Skeletal muscle cell (primary cell): ENCODE data around the gene IRF4.
A peak's percentile ranks its signal among the peaks of the same experiment; 100 is the strongest.

Source experiments
- DNase-seq: peaks from one replicate; pipeline ENCODE4 v3.0.0-alpha.2; 2010; ENCODE audit warnings: low read depth
- H3K4me3 ChIP-seq: 2 replicates; pipeline ENCODE4 v1.5.1; 2011; ENCODE audit warnings: low read depth, mild to moderate bottlenecking, control low read depth, low read length, moderate library complexity

Gene IRF4

GRCh38 chr6:431986-432385 lies 40.4 kb downstream of the IRF4 start:
- no peak for DNase-seq
- H3K4me3 ChIP-seq = no peak overlapping the region

GRCh38 chr6:434051-434705 lies 42.6 kb downstream of the IRF4 start:
- DNase-seq = no peak
- no peak overlapping the region for H3K4me3 ChIP-seq

DNA sequence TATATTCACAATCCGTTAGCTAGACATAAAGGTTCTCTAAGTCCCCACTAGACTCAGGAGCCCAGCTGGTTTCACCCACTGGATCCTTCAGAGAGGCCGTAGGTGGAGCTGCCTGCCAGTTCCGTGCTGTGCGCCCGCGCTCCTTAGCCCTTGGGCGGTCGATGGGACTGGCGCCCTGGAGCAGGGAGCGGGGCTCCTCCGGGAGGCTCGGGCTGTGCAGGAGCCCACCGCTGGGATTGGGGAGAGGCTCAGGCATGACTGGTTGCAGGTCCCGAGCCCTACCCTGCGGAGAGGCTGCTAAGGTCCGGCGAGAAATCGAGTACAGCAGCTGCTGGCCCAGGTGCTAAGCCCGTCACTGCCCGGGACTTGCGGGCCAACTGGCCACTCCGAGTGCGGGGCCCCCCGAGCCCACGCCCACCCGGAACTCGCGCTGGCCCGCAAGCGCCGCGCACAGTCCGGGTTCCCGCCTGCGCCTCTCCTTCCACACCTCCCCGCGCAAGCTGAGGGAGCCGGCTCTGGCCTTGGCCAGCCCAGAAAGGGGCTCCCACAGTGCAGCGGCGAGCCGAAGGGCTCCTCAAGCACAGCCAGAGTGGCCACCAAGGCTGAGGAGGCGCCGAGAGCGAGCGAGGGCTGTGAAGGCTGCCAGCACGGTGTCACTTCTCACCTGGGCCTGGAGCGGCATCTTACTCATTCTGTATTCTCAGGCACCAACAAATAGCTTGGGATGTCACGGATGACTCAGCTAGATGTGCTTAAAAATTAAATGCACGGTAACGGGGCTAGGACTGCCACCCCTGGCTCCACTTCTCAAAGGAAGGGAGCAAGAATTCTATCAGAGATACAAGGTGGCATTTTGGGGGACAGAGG lies 44.1 kb downstream of the IRF4 start:
- H3K4me3 ChIP-seq = no peak overlapping the region
- DNase-seq = no peak

DNA sequence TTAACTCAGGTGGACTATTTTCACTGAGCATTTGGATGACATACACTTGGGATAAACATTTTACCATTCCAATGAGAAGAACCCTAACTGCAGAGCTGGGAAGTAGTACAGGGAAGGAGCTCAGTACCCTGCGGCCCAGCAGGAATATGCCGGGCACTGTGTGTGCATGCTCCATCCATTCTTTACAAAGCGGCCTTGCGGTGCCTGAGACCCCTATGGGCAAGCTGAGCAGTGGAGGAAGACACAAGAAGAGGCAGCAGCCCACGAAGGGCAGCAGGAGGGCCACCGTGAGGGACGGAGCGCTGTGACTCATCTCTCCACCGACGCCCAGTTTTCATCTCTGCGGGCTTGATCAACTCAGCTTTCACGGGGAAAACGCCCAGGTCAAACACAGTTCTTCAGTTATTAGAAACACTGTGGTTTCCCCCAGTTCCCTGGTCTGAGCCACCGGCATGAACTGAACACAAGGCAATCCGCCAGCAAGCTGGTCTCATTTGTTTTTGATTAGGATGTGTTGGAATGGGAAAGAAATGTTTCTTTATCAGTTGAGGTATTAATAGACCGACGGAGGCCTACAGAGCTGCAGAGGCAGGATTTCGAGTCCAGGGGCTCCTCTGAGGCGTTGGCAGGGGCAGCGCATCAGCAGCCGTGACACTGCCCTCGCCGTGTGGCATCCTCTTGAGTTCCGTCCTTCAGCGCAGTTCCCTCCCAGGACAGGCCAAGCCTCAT lies 44.9 kb downstream of the IRF4 start:
- peak; percentile 45 for DNase-seq

DNA sequence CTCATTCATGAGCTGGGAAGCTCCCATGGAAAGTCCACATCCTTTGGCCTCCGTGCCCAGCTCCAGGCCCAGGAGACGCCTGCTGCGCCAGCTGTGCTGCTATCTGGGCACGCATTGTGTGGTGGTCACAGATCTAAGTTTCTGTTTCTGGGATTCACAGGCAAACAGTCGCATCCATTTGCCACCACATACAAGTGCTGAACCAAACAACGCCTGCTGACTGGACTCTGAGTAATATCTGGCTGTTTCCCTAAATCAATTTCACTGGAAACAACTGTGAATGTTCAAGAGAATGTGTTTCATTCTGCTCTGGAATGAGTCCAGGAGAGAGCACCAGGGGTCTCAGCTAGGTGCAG lies 45.5 kb downstream of the IRF4 start:
- DNase-seq = peak; percentile 5
- H3K4me3 ChIP-seq = no peak overlapping the region

More for the DNA sequence above, 44.9 kb downstream of the IRF4 start:
- no peak overlapping the region for H3K4me3 ChIP-seq

GRCh38 chr6:438634-439170 lies 47.1 kb downstream of the IRF4 start:
- H3K4me3 ChIP-seq = no peak overlapping the region
- no peak for DNase-seq

DNA sequence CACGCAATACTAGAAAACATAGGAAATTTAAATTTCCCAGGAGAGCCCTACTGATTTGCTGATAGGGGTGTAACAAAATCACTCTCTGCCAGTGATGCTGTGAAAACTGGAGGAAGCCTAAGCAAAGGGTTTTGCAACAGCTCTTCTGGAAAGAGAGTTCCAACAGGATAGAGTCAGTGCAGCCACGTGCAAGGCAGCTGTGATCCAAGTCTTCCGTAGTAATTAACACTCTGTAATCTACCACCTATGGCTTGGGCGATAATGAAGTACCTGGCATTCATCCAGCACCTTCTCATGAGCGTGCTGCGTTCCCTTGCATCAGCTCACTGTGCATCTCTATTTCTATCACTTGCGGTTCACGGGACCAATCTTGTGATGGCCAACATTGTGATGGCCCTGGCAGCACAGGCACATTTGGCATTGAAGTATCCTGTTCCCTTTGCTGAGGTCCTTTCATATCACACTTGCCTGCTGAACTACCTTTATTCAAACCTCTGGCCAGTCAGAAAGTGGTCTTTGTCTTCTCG lies 48.2 kb downstream of the IRF4 start:
- no peak for DNase-seq
- H3K4me3 ChIP-seq = no peak overlapping the region

DNA sequence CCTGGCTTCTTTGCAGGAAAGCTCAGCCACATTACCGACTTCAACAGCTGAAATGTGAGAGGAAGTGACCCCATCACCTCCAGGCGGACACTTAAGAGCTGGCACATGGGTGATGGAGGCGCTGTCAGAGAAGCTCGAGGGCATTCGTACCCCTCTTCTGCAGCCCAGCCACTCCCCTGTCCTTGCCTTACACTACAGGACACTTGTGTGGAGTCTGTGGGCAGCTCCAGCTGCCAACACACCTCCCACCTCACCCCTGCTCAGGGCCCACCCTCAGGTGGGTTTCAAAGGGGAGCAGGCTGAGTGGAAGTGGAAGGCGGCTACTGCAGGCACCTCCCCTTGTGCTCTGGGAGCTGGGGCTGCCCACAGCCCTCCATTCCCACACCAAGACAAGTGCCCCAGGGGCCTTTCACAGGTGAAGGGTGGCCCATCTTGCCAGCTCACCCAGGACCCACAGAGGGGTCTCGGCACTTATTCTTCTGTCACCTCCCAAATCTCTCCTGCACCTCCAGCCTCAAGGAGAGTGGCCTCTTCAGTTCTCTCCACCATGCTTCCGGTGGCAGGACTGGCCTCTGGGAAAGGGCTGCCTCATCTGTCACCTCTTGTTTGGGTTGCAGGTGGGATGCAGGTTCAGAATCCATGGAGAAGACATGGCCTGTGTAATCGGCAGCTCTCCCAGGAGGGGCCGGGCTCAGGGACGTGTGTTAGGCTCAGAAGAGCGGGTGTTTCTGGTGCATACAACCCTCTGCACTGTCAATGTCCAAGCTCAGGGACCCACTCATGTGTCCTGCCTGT lies 49.8 kb downstream of the IRF4 start:
- no peak overlapping the region for H3K4me3 ChIP-seq

DNA sequence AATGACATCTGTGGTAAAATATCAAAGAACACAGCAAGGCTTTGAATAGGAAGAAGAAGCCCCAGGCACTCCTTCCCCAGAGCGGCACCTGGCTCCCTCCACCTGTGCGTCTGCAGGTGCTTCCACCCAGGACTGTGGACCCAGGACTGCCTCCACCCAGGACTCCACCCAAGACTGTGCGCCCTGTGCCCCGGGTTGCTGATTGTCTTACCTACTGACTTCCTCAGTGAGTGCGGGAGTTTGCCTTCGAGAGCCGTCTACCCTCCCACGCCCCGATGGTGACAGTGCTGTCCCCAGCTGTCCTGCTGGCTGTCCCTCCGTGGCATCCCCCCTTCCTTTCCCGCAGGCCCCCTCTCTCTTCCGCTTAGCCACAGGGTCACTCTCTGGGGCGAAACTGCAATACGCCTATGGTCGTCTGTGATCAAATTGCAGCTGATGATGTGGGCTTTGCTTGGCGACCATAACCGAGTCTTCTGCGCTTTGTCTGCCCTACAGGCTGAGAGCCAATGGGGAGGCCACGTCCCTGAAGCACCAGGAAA lies 52.1 kb downstream of the IRF4 start:
- H3K4me3 ChIP-seq = no peak overlapping the region
- no peak for DNase-seq

More for the DNA sequence above, 49.8 kb downstream of the IRF4 start:
- no peak for DNase-seq

DNA sequence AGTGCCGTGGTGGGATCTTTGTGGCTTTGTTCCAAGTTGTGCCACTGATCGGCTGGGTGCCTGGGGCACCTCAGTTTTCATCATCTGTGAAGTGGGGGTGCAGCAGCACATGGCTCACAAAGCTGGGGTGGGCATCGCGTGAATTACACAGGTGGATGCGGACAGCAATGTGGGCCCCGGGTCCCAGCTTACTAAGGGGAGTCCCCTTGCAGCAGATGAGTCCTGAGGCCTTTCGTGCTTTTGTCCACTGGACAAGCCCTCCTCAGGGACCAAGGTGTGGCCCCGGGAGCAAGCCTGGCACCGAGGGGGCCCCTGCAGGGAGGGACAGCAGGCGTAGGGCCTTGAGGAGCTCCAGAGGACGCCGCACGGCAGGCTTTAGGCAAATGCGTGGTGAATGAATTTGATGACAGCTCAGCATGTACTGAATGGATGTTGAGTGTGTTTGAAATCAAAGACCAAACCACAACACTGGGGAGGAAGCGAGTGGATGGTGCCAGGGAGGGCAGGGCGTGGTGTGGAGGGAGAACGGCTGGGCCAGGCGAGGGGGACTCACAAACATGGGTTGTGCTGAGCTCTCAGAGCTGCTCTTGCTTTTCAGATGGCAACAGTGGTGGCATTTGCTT lies 53.2 kb downstream of the IRF4 start:
- no peak for DNase-seq
- no peak overlapping the region for H3K4me3 ChIP-seq

DNA sequence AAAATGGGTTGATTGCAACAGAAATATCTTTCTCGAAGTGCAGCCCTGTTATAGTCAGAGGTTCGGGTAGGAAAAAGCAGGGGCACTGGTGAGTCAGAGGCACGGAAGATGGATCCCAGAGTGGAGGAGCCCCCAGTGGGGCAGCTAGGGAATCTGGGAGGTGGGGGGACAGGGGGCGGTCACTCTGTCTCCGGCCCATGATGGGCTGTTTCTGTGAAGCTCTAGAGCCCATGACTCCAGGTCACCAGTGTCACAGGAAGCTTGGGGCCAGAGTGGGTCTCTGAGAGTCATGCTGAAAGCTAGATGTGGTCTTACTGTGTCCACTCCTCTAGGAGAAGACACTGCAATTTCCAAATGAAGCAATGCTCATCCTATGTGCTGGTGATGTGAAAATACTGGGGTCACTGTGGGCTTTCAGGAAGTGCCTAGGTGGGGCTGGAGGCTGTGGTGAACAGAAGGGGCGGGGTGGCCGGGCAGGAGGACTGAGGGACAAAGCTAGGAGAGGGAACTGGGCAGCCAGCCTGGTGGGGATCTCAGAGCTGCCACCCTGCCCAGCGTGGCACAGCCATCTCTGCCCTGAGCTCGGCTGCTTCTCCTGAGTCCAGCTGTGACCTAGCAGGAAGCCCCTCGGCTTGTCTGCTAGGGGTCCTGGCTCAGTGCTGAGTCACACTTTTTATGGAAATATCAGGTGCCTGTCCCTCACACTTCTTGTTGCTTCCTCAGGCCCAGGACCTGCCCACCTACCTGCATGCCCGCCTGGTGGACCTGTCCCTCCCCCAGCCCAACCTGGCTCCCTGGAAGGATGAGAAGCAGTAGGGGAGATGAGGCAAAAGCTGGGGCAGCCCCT lies 54.2 kb downstream of the IRF4 start:
- DNase-seq = no peak

GRCh38 chr6:446418-447366 lies 55.1 kb downstream of the IRF4 start:
- DNase-seq = no peak
- H3K4me3 ChIP-seq = no peak overlapping the region

More for the DNA sequence above, 54.2 kb downstream of the IRF4 start:
- H3K4me3 ChIP-seq = no peak overlapping the region

DNA sequence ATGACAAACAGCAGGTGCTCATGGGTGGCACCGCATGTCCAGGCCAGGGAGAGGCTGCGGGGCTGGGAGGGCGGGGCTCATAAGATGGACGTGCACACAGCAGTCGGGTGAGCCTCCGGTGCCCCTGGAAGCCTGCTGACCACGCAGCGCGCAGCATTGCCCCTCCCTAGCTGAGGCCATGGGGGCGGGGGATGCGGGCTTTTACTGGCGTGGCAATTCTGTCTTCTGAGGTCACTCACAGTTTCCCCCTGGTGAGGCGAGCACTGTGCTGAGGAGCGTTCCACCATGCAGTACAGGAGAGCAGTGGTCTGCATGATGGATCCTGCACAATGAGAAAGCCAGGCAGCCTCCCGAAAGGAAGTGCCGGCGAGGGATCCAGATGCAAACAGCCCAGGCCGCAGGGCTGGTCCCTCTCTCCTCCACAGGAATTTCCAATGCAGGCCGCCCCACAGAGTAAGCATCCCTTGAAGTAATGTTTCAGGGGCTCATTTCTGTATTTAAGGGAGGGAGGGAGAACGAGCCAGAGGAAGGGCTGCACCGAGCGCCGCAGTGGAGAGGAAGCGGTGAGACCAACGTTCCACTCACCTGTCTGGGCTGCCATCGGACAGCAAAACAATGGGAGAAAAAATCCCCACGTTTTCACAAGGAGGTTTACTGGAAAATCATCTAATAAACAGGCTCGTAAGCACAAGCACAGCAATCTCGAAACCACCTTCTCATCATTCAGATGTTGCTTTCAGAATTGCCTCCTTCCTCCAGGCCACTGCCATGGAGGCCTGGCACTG lies 56.0 kb downstream of the IRF4 start:
- DNase-seq = no peak

GRCh38 chr6:448296-449056 lies 56.9 kb downstream of the IRF4 start:
- no peak for DNase-seq
- H3K4me3 ChIP-seq = no peak overlapping the region

More for the DNA sequence above, 56.0 kb downstream of the IRF4 start:
- no peak overlapping the region for H3K4me3 ChIP-seq

- no peak overlapping the region for H3K4me3 ChIP-seq
- no peak for DNase-seq
Measured at GRCh38 chr6:449057-449430, 57.5 kb downstream of the IRF4 start.
